CD4-positive, alpha-beta T cell treated with Interleukin-6 at 100 ng/mL for 8 hours (primary cell): ENCODE data around the gene FAM124B.
"Not testable (repeated sequence)": the region's sequence is repeated elsewhere in the genome, so short reads cannot be mapped to it uniquely, and the experiment has no call there.

Experiments used
- DNase-seq: peaks from one replicate; pipeline ENCODE4 v3.0.0-alpha.2; 2020; ENCODE audit warnings: mixed read lengths, low spot score

The FAM124B gene

GRCh38 chr2:224413381-224413780 is 11.5 kb upstream of the FAM124B start:
- no peak for DNase-seq

GRCh38 chr2:224412141-224413015 is 10.5 kb upstream of the FAM124B start:
- DNase-seq: no peak

DNA sequence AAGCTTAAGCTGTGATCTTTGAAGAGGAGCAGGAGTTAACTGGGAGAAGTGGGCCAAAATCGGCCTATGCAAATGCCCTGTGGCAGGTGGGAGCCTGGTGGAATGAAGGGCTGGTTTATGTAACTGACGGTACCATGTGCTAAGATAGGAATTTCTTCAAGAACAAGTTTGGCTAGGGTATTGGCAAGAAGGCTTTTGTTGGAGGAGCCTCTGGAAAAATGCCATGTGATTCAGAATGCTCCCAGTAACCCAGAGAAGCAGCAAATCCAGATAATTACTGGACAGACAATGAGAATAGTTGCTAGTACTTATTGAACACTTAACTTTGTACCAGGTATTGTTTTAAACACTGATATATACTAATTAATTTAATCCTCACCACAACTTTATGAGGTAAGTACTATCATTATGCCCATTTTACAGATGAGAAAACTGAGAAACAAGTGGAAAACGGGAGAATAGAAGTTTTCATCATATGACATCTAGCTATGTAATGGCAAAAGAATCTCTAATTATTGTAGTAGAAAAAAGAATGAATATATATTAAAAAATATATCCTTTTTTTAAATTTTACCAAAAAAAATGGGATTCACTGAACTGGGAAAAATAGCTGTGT is 9.1 kb upstream of the FAM124B start:
- DNase-seq: no peak

DNA sequence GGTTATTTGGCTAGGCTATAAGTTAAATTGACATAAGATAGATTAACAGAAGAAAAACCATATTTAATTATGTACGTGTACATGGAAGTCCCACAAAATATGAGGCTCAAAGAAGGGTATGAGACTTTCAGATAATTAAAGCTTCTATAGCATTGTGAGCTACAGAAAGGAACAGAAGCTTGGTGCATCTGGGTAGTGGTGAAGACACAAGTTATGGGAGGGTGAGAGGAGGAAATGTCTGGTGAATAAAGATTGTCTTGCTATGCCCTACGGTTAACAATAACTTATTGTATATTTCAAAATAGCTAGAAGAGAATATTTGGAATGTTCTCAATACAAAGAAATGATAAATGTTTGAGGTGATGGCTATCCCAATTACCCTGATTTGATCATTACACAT is 6.8 kb upstream of the FAM124B start:
- no peak for DNase-seq

GRCh38 chr2:224407241-224407701 is 5.4 kb upstream of the FAM124B start:
- no peak for DNase-seq

DNA sequence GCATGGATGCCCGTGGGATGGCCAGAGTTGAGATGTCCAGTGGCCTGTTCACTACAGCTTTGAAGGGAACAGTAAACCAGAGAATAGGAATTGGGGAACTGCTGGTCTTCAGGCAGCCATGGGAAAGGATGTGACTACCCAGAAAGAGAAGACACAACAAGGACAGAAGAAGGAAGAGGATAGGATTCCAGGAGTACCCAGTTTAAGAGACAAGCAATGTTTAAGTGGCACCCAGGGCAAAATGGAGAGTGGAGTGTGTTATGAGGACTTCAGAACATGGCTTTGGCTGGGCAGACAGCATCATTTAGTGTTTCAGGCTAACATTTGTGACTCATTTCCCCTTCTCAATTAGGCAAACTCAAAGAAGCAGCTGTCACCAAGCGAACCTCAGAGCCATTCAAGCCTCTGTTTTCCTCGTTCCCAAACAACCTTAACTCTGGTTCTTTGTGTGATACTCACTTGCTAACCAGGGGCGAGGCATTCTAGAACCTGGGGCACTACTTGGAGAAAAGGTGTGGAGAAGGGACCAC is 4.0 kb upstream of the FAM124B start:
- DNase-seq: no peak

DNA sequence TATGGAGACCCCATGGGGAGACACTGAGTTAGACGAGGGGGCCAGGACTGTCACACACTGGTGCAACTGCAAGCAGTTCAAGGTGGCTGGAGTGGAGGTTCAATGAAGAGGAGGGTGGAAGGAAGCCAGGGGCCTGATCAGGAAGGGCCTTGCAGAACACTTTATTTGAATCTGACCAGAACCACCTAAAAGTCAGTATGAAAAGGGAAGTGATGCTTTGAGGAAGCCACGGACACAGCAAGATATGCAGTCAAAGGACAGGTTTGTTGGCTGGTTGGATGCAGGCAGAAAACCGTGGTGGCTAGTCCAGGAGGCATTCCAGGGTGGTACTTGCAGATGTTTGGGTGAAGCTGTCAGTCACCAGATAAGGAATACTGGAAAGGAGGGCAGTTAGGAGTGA is 3.5 kb upstream of the FAM124B start:
- DNase-seq: no peak

DNA sequence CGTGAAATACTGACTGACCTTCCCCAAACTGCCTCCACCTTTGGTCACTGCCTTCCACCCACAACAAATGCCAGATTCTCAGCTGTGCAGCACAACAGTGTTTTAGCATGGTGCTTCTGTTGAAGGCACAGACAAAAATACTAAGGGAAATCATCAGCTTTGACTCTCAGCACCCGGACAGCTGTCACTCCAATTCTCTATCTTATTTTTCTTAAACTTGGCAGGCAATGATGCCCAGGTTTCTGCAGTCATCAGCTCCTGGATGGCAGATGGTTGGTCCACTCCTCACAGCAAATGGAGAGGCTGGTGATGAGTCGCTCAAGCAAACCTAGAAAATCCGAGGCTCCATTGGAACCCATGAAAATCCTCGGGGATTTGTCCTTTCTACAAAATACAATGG is 2.9 kb upstream of the FAM124B start:
- no peak for DNase-seq

DNA sequence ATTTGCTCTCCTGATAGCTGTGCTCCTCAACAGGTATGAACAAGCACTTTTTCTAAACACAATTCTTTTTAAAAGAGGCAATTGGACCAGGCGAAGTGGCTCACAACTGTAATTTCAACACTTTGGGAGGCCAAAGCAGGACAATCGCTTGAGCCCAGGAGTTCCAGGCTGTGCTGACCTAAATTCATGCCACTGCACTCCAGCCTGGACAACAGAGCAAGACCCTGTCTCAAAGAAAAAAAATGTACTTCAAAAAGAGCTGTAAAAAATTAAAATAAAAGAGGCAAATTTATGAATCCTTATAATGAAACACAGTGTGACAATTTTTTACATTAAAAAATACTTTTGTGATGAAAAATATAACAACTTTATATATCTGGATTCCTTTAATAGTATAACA is 1.8 kb upstream of the FAM124B start:
- DNase-seq: no peak

DNA sequence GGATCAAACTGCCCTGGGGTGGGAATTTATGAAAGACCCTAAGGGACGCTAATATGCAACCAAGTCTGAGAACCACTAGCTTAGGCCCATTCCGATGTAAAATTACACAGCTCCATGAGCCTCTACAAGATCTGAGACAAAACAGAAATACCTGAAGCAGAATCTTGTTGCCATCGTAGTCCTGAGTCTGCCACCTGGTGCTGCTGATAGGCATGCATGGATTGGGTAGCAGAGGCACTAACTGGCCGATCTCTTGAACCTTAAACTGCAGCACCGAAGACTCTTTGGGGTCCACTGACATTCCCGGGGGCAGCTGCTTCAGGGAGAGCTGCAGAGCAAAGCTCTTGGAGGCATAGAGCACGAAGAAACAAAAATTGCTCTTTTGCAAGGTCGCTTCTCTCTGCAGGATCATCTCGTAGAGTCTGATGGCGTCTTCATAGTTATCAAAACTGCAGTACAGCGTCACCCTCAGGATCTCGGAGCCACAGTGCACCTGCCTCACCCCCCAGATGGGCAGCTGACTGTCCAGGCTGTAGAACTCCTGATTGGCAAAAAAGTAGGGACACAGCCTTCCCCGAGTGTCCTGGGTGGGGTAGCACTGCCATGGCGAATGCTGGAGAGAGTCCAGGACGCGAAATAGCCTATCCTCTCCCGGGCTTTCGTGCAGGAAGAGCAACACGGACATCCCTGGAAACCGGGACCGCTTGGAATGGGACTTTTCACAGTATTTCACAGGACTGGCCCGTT is 848 bp downstream of the FAM124B start:
- no peak for DNase-seq

- no peak for DNase-seq
These were observed 1.6 kb downstream of the FAM124B start for GRCh38 chr2:224400174-224400810.

DNA sequence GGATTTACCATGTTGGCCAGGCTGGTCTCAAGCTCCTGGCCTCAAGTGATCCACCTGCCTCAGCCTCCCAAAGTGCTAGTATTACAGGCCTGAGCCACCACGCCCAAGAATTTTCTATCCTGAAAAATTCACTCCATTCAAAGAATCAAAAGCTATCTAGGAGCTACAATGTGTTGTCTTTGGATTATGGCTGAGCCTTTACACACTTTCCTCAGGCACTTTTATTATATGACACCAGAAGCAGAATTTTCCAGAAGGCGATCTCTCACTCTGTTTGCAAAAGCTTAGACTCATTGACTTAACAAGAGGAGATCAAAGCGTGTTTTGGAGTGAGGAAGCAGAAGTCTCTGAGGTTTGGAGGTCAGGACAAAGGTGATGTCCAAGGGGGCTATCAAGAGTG is 3.6 kb downstream of the FAM124B start:
- no peak for DNase-seq

- not testable (repeated sequence) for DNase-seq
These were observed 4.8 kb downstream of the FAM124B start for GRCh38 chr2:224397100-224397499.

GRCh38 chr2:224395620-224396390 is 6.1 kb downstream of the FAM124B start:
- DNase-seq: no peak

DNA sequence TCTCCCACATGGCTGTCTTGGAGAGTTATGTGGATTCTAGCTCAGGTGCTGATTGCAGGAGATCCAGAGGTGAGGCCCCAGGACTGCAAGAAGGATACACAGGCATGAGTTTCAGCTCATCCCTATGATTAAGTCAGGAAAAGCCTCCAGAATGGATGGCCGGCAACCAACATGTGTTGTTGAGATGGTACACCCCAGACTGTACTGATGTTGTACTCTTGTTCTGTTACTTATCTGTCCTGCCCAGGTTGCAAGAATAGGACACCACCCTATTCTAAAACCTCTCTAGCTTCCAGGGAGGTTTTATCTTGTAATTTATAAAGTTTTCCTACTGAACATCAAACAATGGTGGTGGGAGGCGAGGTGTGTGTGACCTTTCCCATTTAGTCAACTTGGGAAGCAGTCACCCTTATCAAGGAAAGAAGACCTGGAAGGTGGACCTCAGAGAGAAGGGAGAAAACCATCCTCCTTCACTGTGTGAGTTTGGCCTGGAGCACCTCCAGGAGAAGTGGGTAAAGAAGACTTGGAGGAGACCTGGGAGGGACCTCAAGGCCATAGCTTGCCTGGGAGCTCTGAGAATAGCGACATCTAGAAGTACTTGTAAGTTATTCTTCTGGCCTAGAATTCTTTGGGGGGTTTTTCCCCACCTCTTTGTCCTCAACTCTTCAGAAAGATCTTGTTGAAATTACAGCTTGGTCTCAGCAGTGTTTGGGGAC is 8.6 kb downstream of the FAM124B start:
- no peak for DNase-seq

DNA sequence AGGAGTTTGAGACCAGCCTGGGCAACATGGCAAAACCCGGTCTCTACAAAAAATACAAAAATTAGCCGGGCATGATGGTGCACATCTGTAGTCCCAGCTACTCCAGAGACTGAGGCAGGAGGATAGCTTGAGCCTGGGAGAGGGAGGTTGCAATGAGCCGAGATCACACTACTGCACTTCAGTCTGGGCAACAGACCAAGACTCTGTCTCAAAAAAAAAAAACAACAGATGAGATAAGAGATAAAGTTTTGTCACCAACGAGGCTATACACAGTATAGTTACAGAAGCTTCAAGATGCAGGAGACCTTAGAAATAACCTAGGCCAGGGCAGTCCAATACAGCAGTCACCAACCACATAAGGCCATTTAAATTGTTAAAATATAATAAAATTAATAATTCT is 9.4 kb downstream of the FAM124B start:
- DNase-seq: no peak

DNA sequence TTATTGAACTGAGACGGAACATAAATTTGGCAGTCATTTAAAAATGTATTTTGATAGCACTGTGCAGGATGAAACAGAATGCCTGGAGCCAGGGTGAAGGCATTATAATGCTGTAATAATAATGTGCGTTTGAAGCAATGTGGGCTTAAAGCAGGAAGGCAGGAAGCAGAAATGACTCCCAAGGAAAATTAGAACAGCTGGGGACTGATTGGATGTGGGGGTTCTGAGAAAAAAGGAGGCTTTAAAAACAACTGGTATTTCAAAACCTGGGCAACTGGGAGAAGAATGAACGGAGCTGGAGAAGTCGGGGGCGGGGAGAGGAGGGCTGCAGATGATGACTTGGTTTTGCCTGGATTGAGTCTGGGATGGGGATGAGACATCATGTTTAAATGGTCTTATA is 12.6 kb downstream of the FAM124B start:
- no peak for DNase-seq

DNA sequence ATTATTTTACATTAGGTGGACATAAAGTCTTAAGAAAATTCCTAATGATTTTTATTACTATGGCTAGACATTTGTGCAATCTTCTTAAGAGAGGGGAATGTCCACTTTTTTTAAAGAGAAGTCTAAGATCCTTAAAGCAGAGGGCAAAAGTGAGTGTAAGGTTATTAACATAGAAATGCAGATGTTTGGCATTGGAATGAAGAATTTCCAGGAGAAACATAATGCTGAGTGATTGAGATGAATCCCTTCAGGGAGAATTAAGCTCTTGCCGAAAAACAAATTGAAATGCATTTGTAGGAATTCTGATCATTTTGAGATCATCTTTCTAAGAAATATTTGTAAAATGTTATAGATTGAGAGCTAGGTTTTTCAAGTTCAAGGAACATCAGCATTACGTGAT is 15.0 kb downstream of the FAM124B start:
- no peak for DNase-seq

GRCh38 chr2:224382973-224383555 is 18.8 kb downstream of the FAM124B start:
- no peak for DNase-seq

DNA sequence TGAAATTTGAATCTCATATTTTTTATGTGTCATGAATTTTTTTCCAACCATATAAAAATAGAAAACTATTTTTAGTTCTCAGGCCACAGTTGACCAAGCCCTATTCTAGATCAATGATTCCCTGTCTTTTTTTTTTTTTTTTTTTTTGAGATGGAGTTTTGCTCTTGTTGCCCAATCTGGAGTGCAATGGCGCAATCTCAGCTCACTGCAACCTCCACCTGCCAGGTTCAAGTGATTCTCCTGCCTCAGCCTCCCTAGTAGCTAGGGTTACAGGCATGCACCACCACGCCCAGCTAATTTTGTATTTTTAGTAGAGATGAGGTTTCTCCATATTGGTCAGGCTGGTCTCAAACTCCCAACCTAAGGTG is 19.6 kb downstream of the FAM124B start:
- not testable (repeated sequence) for DNase-seq
